Loucy (cell line): Measurements from ENCODE around the gene FERMT3.

Experiments used
- CTCF ChIP-seq: fragments of 200-600 bp; sonication (generic); conservative IDR thresholded peaks from 2 replicates; pipeline ENCODE4 v1.5.1; 2014; ENCODE audit warnings: mild to moderate bottlenecking, antibody characterized with exemption, low read length
- EZH2phosphoT487 ChIP-seq: fragments of 200-600 bp; IDR thresholded peaks from 2 replicates; pipeline ENCODE4 v1.6.1; 2018; ENCODE audit warnings: antibody characterized with exemption, mild to moderate bottlenecking, moderate library complexity, borderline replicate concordance

- TF ChIP-seq CTCF (peak; percentile 23), EZH2phosphoT487 (no peak)
Measured at GRCh38 chr11:64206457-64207255, at the start of gene FERMT3.
